DND-41 (cell line): ENCODE data around the gene CDIPT.
A peak's percentile ranks its signal among the peaks of the same experiment; 100 is the strongest.

ENCODE experiments used
- ATAC-seq: fragments of 200-7000 bp; cut with Tn5 transposase; 3 replicates; pipeline ENCODE4 v1.9.1; 2021; ENCODE audit warnings: low read depth; ENCODE audit not compliant: insufficient read depth
- DNase-seq: peaks from one replicate; pipeline ENCODE4 v3.0.0-alpha.2; 2020
- H2AFZ ChIP-seq: 2 replicates; pipeline ENCODE4 v1.6.0; 2012; ENCODE audit warnings: low read depth, low read length
- H3K27ac ChIP-seq: 2 replicates; pipeline ENCODE4 v1.5.1; 2012; ENCODE audit warnings: low read length, inconsistent platforms
- H3K27me3 ChIP-seq: fragments of 200-600 bp; sonication (generic); 2 replicates; pipeline ENCODE4 v1.6.0; 2012; ENCODE audit warnings: low read length, mild to moderate bottlenecking, inconsistent platforms; ENCODE audit not compliant: insufficient read depth, poor library complexity
- H3K36me3 ChIP-seq: 2 replicates; pipeline ENCODE4 v1.5.1; 2012; ENCODE audit warnings: low read length, inconsistent platforms; ENCODE audit not compliant: insufficient read depth
- H3K4me1 ChIP-seq: 2 replicates; pipeline ENCODE4 v1.5.1; 2012; ENCODE audit warnings: mild to moderate bottlenecking, low read length; ENCODE audit not compliant: insufficient read depth
- H3K4me2 ChIP-seq: 2 replicates; pipeline ENCODE4 v1.6.0; 2012; ENCODE audit warnings: mild to moderate bottlenecking, moderate library complexity, low read length, inconsistent platforms; ENCODE audit not compliant: insufficient read depth
- H3K4me3 ChIP-seq, 2 experiments: fragments of 200-600 bp in 1 of 2; shearing (Covaris generic) in 1 of 2; 2 replicates each; pipeline ENCODE4 v1.5.1; 2012 to 2016; ENCODE audit warnings: inconsistent platforms in 2 of 2, low read length in 2 of 2, mild to moderate bottlenecking in 2 of 2, low read depth in 1 of 2, moderate library complexity in 1 of 2
- H3K79me2 ChIP-seq: 2 replicates; pipeline ENCODE4 v1.6.0; 2012; ENCODE audit warnings: low read length, inconsistent platforms; ENCODE audit not compliant: insufficient read depth
- H3K9ac ChIP-seq: 2 replicates; pipeline ENCODE4 v1.6.0; 2012; ENCODE audit warnings: low read depth, mild to moderate bottlenecking, inconsistent platforms, low read length, moderate library complexity
- H3K9me3 ChIP-seq: 2 replicates; pipeline ENCODE4 v1.5.1; 2012; ENCODE audit warnings: low read length, moderate library complexity, mild to moderate bottlenecking, inconsistent platforms; ENCODE audit not compliant: insufficient read depth, severe bottlenecking
- H4K20me1 ChIP-seq: 2 replicates; pipeline ENCODE4 v1.6.0; 2012; ENCODE audit warnings: low read length; ENCODE audit not compliant: insufficient read depth
- CTCF ChIP-seq: IDR thresholded peaks from 2 replicates; pipeline ENCODE4 v1.5.1; 2012; ENCODE audit warnings: borderline replicate concordance, low read length, moderate library complexity, mild to moderate bottlenecking; ENCODE audit not compliant: poor library complexity, severe bottlenecking; ENCODE audit errors: extremely low read depth
- EZH2 ChIP-seq: IDR thresholded peaks from 3 replicates; pipeline ENCODE4 v1.6.1; 2012; ENCODE audit warnings: borderline replicate concordance, low read depth, mild to moderate bottlenecking, moderate library complexity, low read length, inconsistent platforms; ENCODE audit not compliant: severe bottlenecking

The CDIPT gene

GRCh38 chr16:29826342-29826695 lies 36.7 kb downstream of the CDIPT start:
- Histone ChIP-seq H3K79me2 (no peaks in the 10 kb centered on the region), H2AFZ (no peak overlapping the region), H3K27me3 (no peaks in the 10 kb centered on the region), H3K4me1 (peaks cover 27% of the 10 kb centered on the region), H3K9ac (no peak overlapping the region), H3K36me3 (no peaks in the 10 kb centered on the region), H3K4me3 (no peak overlapping the region), H3K27ac (no peak overlapping the region), H3K4me2 (peak overlapping the region; percentile 42), H3K9me3 (no peaks in the 10 kb centered on the region), H4K20me1 (peaks cover 4% of the 10 kb centered on the region)
- TF ChIP-seq EZH2 (no peak), CTCF (no peak)
- no peak for DNase-seq
- no peak for ATAC-seq

DNA sequence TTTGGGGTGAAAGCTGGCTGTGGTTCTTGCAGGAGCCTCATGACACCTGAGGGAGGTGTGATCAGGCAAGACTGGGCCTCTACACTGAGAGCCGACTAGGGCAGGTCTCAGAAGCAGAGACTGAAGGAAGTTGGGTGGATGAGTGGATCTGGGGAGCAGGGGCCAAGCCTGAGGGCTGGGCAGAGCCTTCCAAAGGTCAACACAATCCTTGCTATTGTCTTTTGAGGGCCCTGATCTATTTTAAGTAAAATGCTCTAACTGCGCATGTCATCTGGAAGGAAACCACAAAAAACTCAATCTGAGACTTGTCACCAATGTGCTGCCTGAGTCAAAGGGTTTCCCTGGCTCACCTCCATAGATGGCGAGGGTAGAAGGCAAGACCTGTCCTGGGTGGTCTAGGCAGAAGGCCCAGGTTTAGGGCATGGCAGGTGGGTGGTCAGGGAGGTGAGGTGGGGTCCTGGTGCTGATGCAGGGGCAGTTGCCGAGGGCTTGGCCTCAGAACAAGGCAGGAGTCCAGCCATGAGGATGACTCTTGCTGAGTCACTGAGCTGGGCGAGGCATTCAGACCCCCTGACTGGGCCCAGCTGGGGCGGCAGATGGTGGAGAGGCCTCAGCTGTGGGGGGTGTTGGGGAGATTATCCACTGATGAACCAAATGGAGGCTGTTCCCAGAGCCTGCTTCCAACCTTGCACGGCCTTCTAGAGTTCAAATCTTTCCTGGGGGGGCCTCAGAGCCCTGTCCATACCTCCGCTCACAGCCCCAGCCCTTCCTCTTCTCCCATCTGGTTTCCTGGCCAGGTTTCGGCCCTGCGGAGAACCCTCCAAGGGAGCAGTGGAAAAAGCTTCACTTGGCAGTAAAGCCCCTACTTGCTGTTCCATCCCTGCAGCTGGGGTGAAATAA lies 37.6 kb downstream of the CDIPT start:
- no peaks in the 10 kb centered on the region for H3K79me2 ChIP-seq
- no peak overlapping the region for H3K9ac ChIP-seq
- H3K27ac ChIP-seq: no peak overlapping the region

GRCh38 chr16:29824589-29825144 lies 38.4 kb downstream of the CDIPT start:
- ATAC-seq: no peak
- peaks cover 14% of the 10 kb centered on the region for H3K36me3 ChIP-seq
- H3K4me1 ChIP-seq: peaks cover 34% of the 10 kb centered on the region
- H3K9ac ChIP-seq: no peak overlapping the region
- TF ChIP-seq CTCF (no peak), EZH2 (no peak)
- H3K9me3 ChIP-seq: no peaks in the 10 kb centered on the region
- no peak overlapping the region for H3K4me3 ChIP-seq
- H4K20me1 ChIP-seq: peaks cover 18% of the 10 kb centered on the region
- H3K4me2 ChIP-seq: no peak overlapping the region
- H3K27me3 ChIP-seq: no peaks in the 10 kb centered on the region
- no peak overlapping the region for H2AFZ ChIP-seq
- H3K27ac ChIP-seq: no peak overlapping the region
- H3K79me2 ChIP-seq: 0 out of 2 replicates have a peak, but pooled peaks cover 1% of the 10 kb centered on the region
- DNase-seq: no peak

More for the DNA sequence above, 37.6 kb downstream of the CDIPT start:
- no peak for TF ChIP-seq CTCF
- no peak for TF ChIP-seq EZH2
- H3K4me2 ChIP-seq: no peak overlapping the region
- H2AFZ ChIP-seq: no peak overlapping the region
- ATAC-seq (no peak), DNase-seq (no peak)
- peaks cover 6% of the 10 kb centered on the region; the same call in 1 of the 2 replicates for H3K36me3 ChIP-seq
- no peak overlapping the region for H3K4me3 ChIP-seq
- peaks cover 12% of the 10 kb centered on the region for H4K20me1 ChIP-seq
- no peaks in the 10 kb centered on the region for H3K9me3 ChIP-seq
- peaks cover 27% of the 10 kb centered on the region for H3K4me1 ChIP-seq
- no peaks in the 10 kb centered on the region for H3K27me3 ChIP-seq
